ENCODE measurements around the gene MACF1.

DNA sequence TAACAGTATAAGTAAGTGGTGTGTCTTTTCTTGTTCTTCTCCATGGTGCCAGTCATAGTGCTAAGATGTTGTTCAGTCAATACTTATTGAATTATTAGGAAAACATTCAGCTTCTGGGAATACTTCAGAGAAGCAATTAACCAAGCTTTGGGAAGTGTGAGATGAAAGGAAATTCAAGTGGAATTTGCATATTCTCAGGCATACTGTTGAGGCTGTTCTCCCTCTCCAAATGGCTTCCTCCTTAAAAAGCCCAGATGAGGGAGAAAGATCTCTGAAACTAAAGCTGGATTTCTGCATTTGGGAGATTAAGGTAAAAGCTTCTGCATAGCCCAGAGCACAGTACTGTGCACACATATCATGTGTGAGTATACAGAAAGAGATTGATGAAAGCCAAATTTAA lies 73.4 kb downstream of the MACF1 start:
- no peak for TF ChIP-seq POLR2A (IDR thresholded peaks at IDR 0.05; ENCODE audit: extremely low read depth, insufficient read length)
- TF ChIP-seq, protein P1, sequence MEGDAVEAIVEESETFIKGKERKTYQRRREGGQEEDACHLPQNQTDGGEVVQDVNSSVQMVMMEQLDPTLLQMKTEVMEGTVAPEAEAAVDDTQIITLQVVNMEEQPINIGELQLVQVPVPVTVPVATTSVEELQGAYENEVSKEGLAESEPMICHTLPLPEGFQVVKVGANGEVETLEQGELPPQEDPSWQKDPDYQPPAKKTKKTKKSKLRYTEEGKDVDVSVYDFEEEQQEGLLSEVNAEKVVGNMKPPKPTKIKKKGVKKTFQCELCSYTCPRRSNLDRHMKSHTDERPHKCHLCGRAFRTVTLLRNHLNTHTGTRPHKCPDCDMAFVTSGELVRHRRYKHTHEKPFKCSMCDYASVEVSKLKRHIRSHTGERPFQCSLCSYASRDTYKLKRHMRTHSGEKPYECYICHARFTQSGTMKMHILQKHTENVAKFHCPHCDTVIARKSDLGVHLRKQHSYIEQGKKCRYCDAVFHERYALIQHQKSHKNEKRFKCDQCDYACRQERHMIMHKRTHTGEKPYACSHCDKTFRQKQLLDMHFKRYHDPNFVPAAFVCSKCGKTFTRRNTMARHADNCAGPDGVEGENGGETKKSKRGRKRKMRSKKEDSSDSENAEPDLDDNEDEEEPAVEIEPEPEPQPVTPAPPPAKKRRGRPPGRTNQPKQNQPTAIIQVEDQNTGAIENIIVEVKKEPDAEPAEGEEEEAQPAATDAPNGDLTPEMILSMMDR (IDR thresholded peaks at IDR 0.05; ENCODE audit: low read depth, low read length) = no peak
- TF ChIP-seq MYC (IDR thresholded peaks at IDR 0.05; ENCODE audit: low read depth, low read length) = no peak

Measured in NB4 (cell line).